Stimulated activated CD4-positive, alpha-beta T cell treated with anti-CD3 and anti-CD28 coated beads, Interleukin-4, amount 100 ng/mL, for 48 hours (primary cell): ENCODE data around the gene EREG.
"Not testable (repeated sequence)": the region's sequence is repeated elsewhere in the genome, so short reads cannot be mapped to it uniquely, and the experiment has no call there.

Experiments used
- DNase-seq, 2 donors: peaks; one replicate each; pipeline ENCODE4 v3.0.0-alpha.2; 2020; ENCODE audit warnings: low read depth in 2 of 2

Gene EREG, protein sequence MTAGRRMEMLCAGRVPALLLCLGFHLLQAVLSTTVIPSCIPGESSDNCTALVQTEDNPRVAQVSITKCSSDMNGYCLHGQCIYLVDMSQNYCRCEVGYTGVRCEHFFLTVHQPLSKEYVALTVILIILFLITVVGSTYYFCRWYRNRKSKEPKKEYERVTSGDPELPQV

DNA sequence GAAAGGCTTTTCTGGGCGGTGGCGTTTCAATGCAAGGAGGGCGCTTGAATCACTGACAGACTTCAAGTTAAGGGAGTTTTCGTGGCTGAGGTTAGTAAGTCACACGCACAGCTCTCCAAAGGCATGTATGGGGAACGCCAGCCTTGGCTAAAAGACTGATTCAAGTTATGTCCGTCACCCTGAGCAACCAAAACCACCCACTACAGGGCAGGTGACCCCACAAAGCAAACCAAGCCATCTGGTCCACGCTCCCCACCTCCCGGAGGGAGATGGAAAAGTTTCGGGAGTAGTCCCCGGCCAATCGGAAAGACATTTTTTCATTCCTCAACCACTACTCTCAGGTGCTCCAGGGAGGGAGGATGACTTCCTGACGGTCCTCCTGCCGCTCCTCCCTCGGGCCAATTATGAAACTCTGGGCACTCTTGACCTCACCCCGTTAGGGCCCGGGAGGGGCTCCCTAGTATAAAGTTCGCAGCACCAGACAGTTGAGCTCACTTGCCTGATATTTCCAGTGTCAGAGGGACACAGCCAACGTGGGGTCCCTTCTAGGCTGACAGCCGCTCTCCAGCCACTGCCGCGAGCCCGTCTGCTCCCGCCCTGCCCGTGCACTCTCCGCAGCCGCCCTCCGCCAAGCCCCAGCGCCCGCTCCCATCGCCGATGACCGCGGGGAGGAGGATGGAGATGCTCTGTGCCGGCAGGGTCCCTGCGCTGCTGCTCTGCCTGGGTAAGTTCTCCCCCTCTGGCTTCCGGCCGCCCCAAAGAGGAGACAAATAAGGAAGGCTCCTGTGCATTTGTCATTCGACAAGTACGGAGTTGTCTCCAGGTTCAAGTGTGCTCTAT, at the start of gene EREG:
Gene EREG, plus strand, starts transcription at position 494 of the 840 bp plus-strand sequence. Its CDS starts 164 bp downstream, at position 658.
- DNase-seq, result peak; percentile 1 to 14

DNA sequence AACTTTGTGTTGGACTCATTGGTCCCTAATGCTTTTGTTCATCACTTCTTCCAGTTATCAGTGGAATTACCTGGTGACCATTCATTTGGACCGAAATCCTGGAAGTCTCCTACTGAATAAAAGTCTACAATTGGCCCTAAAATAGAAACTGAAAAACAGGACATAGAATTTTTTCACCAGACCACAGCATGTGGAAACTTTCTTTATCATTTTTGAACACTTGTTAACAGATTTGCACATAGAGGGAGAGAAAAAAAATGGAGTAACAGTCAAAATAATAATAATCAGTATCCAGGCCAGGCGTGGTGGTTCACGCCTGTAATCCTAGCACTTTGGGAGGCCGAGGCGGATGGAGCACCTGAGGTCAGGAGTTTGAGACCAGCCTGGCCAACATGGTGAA, 49.6 kb upstream of the EREG start:
- DNase-seq, result no peak

DNA sequence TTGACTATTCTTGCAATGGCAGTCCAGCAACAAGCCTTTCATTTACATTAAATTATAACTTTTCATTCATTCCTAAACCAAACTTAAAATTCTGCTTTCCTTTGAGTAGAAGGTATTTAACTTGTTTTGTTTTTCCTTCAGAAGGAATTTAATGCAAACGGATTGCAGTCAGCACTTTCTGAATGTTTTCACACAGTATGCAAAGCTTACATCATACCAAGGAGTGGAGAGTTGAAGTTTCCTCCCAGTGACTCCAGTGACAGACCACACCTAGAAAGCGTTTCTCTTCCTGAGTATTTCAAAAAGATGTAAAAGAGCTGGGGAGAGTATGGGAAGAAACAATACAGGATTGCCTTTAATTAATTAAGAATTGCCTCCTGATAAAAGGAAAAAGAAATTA, 48.5 kb upstream of the EREG start:
- no peak for DNase-seq

DNA sequence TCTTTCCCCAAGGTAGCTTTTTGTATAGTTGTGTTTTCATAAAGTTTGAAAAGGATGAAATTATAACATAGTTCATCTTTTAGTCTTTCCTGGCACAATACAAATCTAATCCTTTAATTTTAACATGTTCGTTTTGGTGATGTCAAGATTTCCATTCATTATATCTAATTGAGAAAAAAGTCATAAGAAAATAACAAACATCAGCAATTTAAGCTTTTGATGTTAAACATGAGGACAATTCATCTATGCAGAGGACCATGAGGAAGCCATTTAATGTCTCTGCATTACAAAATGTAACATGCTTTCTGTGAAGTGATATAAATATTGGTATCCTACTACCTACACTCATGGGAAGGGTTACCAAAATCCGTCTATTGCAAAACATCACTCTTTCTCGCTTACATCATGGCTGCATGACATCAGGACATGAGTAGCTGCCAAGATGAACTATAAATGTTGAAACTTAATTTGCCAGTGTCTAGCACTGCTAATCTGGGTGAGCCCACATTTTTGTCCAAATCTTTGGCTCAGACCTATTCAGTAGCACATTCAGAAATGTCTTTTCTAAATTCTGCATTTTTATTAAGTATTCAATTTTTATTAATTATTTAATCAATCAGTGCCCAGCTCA, 47.2 kb upstream of the EREG start:
- no peak for DNase-seq

DNA sequence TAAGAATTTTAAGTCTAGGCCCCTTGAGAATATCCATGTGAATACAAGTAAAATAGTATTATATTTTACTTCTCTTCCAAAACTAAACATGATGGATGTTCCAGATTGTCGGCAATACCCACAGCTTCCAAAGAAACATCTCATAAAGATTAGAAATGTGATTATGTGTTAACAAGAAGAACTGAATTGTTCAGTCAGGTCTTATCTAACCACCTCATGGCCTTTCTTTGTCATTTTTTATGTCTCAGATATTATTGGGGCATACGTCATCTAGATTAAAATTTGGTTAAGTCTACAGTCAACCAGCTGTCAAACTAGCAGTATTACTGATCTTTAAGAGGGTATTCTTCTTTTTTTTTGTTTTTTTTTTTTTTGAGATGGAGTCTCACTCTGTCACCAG, 46.7 kb upstream of the EREG start:
- DNase-seq, result no peak

DNA sequence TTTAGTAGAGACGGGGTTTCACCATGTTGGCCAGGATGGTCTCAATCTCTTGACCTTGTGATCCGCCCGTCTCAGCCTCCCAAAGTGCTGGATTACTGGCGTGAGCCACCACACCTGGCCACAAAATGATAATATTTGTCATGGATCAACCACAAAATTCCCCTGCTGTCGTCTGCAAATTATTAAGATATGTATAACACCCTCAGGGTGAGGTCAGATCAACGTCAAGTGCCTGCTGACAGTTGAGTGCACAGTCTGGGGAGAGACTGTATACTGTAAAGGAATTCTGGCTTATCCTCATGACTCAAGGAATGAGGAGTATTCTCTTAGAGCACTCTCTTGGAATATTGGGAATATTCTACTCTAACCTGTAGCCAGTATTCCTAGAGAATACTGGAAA, 45.5 kb upstream of the EREG start:
- no peak for DNase-seq

DNA sequence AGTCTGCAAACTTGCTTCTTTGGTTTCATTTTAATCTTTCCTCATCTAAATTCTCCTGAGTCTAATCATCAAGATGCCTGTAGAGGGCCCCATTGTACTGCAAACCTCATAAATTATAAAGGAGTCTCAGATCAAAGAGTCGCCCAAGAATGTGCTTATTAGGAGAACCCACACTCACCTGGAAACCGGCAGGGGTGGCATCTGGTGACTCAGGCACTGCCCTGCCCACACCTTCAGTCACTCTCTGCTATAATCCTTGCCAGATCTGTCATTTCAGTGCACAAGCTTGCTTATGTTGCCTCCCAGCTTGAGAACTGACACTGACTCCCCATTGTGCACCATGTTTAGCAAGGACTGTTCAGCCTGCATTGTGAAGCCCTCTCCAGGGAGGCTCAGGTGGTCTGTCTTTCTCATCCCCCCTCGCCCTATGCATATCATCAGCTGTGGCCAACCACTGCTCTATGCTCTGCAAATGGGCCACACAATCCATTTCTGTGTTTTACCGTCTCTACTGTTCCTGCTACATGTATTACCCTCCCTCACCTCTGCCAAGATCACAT, 44.3 kb upstream of the EREG start:
- peak; percentile 6 to 9 for DNase-seq

DNA sequence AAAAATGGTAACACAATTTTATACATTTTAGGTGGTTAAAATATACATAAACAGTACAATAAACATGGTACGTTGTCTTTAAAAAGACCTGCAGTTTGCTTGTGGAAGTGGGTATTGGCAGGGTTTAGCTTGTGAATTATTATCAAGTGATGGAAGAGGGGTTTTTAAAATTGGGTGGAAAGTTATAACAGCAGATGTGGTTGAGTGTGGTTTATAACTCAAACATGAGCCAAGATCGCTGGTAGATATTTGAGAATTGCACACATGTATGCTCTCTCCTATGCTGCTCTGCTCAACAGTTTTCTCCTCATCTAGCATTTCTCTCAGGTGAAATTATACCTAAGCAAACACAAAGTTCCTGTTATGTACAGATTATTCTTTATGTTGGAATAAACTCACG, 42.6 kb upstream of the EREG start:
- no peak for DNase-seq

DNA sequence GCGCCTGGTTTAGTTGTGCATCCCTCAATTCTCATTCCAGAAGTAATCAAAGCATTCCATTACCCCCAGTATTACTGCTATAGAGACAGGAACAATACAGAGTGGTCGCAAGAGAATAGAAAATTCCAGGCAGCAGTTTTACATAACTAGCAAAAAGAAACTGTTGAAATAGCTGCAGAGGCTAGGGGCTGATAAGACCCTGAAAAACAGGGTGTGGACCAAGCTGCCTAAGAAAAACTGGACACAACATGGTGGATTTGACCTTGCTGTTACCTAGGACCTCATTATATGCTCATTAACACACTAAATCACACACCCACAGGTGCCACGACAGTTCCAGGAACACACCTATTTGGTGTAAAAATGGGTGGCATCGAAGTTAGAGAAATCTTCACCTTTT, 41.3 kb upstream of the EREG start:
- DNase-seq, result no peak

DNA sequence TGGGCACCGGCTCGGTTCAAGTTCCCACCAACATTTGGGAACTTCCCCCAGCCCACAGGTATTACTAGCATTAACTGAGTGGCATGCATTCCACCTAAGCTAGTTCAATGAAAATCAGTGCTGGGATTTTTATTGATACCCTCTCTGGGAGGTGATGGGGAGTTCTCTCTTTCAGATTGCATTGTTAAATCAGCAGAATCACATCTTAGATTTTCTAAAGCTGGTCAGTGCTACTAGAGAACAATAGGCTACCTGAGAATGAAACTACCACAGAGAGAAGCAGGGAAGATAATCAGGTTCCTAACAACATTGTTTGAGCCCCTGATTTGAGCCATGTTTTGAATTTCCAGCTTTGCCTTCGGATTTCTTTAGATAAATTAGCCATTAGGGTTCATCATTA, 40.7 kb upstream of the EREG start:
- no peak for DNase-seq

DNA sequence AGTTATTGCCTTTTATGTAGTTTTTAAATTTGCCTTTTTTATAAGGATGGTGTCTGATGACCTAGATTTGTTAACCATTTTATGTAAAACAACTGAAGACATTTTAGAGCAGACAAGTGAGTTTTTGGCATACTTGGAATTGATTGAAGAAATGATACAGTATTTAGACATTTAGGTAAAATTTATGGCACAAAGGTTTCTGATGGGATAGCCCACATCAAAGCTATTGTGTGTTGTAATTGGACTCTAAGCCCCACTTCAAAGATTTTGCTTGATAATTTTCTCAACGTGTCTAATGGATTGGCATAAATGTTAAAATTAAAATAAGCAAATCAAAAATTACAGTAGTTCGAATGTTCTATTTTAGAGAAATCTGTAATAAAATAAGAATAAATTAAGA, 39.1 kb upstream of the EREG start:
- no peak for DNase-seq

DNA sequence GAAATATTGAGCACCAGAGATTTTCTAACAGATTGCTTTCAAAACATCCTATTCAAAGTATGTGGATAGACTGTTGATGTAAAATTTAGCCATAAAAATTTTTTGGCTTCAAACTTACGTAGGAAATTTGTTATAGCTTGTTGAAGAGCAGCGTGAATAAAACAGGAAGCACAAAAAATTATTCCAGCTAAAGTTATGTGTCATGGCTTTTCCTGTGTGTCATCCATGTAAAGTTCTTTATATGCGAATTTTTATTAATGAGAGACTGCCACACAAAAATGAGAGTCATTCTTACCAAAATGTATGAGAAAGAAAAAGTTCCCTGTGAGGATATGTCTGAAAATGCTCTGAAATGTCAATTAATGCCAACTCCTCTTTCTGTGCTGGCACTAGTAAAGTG, 37.2 kb upstream of the EREG start:
- no peak for DNase-seq

DNA sequence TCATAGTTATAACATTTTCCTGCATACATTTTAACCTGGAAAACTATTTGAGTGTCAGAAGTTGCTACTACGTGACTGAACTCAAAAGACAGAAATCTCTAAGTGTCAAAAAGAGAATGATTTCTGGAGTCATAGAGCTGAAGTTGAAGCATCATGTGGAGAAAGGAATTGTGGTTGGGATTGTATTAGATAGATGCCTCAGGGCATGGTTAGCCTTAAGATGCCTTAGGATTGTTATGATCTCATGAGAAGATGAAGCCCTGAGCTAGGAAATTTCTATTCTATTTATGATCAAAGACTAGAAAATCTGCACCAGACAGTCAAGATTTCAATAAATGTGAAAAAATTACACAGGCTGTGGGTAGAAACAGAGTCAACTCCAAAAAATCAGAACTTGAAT, 36.4 kb upstream of the EREG start:
- DNase-seq, result no peak

DNA sequence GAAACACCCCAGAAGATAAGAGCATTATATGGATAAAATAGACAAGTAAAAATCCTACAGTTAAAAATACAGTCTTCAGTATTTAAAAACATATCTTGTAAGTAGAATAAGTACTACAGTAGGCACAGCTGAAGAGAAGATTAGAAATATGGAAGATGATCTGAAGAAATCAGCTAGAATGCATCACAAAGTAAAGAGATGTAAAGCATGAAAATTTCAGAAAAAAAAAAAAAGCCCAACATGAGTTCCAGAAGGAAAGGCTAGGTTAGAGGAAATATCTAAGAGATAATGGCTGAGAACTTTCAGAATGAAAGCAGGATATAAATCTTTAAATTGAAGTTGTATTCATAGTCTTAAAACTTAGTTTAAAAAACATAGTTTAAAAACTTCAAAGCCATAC, 35.6 kb upstream of the EREG start:
- no peak for DNase-seq

DNA sequence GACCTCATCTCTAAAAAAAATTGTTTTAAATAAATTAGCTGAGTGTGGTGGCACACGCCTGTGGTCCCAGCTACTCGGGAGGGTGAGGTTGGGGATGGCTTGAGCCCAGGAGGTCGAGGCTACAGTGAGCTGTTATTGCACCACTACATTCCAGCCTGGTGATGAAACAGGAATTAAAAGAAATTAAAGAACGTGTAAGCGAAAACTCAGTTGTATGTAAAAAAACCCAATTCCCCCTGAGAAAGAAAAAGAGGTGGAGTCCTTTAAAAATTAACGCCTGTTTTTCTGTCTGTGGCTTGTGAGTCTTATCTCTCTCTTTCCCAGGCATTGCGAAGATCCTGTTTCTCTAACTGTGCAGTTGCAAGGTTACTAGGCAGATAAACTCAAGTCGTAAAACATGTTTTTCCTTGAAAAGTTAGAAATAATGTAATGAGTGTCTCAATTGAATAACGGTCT, 34.6 kb upstream of the EREG start:
- DNase-seq, result no peak

DNA sequence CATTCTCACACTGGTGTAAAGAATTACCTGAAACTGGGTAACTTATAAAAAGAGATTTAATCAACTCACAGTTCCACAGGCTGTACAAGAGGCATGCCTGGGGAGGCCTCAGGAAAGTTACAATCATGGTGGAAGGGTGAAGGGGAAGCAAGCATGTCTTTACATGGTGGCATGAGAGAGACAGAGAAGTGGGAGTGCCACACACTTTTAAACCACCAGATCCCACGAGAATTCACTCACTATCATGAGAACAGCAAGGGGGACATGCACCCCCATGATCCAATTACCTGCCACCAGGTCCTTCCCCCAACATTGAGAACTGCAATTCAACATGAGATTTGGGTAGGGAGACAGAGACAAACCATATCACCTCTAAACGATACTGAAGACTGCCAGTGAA, 33.7 kb upstream of the EREG start:
- DNase-seq, result no peak

DNA sequence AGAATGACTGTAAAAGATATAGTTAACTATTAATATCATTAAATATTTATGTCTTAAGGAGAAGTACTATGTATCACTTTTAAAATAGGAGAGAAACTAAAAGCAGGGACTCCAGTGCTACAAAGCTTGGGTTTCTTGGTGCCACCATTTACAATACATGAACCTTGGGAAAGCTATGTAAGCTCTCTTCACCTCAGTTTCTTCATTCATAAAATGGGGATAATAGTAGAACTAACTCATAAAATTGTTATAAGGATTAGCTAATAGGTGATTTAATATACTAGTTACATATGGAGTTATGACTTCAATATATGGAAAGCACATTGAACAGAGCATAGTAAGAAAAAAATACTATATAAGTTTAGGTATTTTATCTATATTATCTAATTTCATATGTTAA, 33.0 kb upstream of the EREG start:
- no peak for DNase-seq

DNA sequence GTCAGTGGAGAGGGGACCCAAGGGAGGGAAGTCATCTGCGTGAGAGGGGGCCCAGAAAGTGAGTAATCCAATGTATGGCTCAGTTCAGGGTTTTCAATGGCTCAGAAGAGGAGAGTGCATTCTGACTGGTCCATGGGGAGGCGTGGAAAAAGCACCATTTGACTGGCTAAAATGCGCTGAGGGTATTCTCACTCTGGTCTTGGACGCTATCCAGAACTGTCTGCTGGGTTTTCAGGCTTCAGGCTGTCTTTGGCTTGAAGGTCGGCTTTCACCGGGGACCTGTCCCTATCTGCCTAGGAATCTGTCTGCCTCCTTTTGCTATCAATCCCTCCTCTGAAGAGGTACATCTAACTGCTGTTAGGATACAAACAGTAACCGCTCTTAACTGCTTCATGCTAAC, 30.3 kb upstream of the EREG start:
- DNase-seq, result no peak

DNA sequence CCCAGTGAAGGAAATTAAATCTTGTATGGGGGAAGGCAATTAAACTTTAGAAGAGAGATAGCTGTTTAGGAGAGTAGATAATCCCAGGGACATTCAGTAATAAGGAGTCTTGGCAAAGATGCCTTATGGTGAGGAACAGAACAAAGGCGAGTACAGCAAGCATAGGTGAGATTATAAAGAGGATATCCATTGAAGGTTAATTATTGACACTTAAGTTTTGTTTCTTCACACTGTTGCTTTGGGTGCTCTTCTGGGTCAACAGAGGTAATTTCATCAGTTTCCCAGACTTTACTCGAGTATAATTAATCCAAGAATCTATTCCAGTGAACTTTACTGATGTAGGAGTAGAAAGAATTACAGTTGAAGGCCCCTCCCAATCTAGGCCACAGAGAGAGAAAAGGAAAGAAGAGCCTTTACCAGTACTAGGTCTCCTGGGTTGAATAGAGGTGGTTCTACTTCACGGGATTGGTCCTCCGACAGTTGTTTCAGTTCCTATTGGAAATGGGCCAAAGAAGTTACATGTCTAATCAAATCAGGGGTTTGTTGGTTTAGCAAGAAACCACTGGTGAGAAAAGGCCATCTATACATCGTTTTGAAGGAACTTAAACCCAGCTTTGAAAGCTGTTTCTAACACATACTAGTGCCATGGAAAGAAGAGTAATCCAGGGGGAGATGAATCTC, 29.5 kb upstream of the EREG start:
- DNase-seq, result no peak

DNA sequence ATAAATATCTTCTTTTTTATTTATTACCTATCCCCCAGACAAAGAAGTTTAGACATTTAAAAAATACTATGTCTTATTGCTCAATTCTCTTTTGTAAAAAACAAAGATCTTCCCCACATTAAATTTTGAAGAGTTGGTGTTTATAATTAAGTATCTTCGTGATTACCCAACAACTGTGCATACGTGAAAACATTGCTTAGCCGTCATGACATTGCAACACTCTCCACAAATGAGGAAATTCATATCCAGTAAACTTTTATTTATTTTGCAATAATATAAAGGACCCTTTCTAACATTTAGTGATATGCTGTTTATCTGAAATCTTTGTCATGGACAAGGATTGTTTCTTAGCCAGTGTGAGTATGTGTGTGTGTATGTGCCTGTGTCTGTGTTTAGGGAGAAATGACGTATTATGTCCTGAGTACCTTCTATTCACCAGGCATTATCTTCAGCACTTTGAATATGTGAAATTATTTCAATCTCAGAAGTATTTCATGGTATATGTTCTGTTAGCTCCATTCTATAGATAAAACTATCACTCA, 26.1 kb upstream of the EREG start:
- no peak for DNase-seq

DNA sequence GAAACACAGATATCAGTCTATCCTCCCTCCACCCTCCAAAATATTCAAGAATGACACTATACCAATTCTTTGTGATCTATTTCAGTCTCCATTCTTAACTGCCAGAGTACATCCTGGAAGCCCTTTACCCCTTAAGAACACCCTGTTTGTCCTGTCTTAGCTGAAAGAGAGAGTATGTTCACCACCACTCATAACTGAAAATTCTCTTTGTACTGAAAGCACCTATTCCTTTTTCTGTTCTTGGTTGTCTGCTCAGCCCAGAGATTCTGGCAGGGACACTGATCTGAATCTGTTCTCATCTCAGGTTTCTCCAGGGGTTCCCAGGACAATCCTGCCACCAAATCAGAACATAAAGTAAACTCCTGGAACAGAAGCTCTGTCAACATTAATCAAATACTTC, 25.4 kb upstream of the EREG start:
- no peak for DNase-seq

DNA sequence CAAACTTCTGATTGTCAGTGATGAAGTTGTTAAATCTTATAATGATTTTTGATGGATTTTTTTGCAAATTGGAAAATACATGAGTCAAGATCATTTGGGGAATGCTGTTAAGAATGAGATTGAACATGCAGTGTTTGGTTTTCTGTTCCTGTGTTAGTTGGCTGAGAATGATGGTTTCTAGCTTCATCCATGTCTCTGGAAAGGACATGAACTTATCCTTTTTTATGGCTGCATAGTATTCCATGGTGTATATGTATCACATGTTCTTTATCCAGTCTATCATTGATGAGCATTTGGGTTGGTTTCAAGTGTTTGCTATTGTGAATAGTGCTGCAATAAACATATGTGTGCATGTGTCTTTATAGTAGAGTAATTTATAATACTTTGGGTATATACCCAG, 24.5 kb upstream of the EREG start:
- DNase-seq, result not testable (repeated sequence)
